IMR-90 (cell line): ENCODE data around the gene GTSE1.

ENCODE experiments used
- BHLHE40 ChIP-seq: fragments of 150-350 bp; IDR thresholded peaks from 2 replicates; pipeline ENCODE4 v1.6.1; 2016; ENCODE audit warnings: mild to moderate bottlenecking, low read depth, low read length
- CEBPB ChIP-seq: IDR thresholded peaks from 2 replicates; pipeline ENCODE4 v1.6.1; 2012; ENCODE audit warnings: low read depth, low read length, improper control_type of control experiment
- CHD1 ChIP-seq: IDR thresholded peaks from 2 replicates; pipeline ENCODE4 v1.6.1; 2012; ENCODE audit warnings: low read depth, low read length, improper control_type of control experiment
- CTCF ChIP-seq: conservative IDR thresholded peaks from 2 replicates; pipeline ENCODE4 v1.5.1; 2012; ENCODE audit warnings: mild to moderate bottlenecking, low read depth, low read length, improper control_type of control experiment
- ELK1 ChIP-seq: fragments of 150-350 bp; IDR thresholded peaks from 2 replicates; pipeline ENCODE4 v1.6.1; 2016; ENCODE audit warnings: low read depth, mild to moderate bottlenecking, low read length, moderate library complexity, borderline replicate concordance
- MAFK ChIP-seq: IDR thresholded peaks from 2 replicates; pipeline ENCODE4 v1.6.1; 2012; ENCODE audit warnings: low read depth, low read length, improper control_type of control experiment
- MAZ ChIP-seq: IDR thresholded peaks from 2 replicates; pipeline ENCODE4 v1.6.1; 2012; ENCODE audit warnings: low read depth, mild to moderate bottlenecking, low read length, improper control_type of control experiment, moderate library complexity, borderline replicate concordance
- MXI1 ChIP-seq: IDR thresholded peaks from 2 replicates; pipeline ENCODE4 v1.6.1; 2012; ENCODE audit warnings: low read depth, mild to moderate bottlenecking, low read length, moderate library complexity, borderline replicate concordance
- NFE2L2 ChIP-seq: fragments of 150-350 bp; IDR thresholded peaks from 2 replicates; pipeline ENCODE4 v1.6.1; 2016; ENCODE audit warnings: low read depth, mild to moderate bottlenecking, low read length
- POLR2A ChIP-seq: IDR thresholded peaks from 2 replicates; pipeline ENCODE4 v1.6.1; 2012; ENCODE audit warnings: mild to moderate bottlenecking, low read depth, low read length
- RAD21 ChIP-seq: IDR thresholded peaks from 2 replicates; pipeline ENCODE4 v1.6.1; 2012; ENCODE audit warnings: low read length, improper control_type of control experiment
- RFX5 ChIP-seq: IDR thresholded peaks from 2 replicates; pipeline ENCODE4 v1.8.0; 2012; ENCODE audit warnings: low read depth, mild to moderate bottlenecking, low read length, moderate library complexity
- SMC3 ChIP-seq: fragments of 150-350 bp; IDR thresholded peaks from 2 replicates; pipeline ENCODE4 v1.6.1; 2016; ENCODE audit warnings: low read depth, mild to moderate bottlenecking, antibody characterized with exemption, low read length, moderate library complexity
- USF2 ChIP-seq: fragments of 150-350 bp; IDR thresholded peaks from 2 replicates; pipeline ENCODE4 v1.6.1; 2017; ENCODE audit warnings: mild to moderate bottlenecking, antibody characterized with exemption, low read length, low read depth

DNA sequence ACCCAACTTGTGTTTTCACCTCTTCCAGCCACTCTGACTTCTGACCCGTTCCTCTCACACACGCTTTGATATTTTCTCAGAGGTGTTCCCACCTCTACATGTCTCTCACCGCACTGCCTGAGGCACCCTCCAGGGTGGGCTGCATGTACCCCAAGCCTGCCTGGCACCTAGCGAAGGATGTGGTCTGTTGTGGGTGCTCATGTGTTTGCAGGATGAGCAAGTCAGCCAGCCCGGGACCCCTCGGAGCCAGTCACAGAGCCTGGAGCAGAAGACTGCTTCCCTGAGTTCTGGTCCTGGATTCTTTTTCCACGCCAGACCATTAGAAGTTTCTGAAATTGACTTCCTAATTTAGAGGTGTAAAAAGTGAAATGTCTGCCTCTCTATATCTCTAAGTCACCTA is 3.8 kb downstream of the GTSE1 start:
- TF ChIP-seq RAD21 (no peak), CEBPB (no peak), CTCF (no peak), POLR2A (no peak), MAZ (no peak), NFE2L2 (no peak), MAFK (no peak), SMC3 (no peak), USF2 (no peak), RFX5 (no peak), BHLHE40 (no peak), CHD1 (no peak), MXI1 (no peak), ELK1 (no peak)
